ENCODE measurements around the gene CAMTA1.

Gene CAMTA1

DNA sequence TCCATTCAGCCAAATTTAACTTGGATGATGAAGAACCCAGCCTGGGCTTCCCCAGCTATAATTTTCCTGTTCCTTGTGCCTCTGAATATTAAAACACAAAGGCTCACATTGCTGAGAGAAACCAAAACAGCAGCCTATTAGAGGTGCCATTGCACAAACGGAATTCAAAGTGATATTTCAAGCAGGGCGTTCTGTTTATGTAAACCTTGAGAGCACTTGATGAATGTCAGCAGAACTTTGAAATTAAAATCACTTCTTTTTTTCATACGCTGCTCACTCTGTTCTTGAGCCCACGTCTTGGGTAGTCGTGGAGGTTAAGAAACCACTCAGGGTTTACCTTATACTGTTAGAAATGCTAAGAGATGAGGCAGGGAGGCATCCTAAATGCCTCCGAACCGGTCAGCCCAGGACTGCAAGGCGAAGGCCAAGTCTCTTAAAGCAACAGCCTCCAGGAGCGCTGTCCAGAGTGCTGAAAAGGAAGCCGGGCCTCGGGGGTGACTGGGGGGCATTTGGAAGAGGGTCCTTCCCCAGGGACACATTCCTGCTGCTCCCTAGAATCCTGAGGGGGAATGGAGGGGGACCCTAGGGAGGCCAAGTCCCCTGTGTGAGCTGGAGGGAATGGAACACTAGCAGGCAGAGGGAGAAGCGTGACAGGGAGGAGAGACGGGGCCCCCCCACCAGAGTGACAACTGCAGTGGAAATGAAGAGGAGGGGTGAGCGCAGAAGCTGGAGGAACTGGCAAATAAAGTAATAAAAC is 831.0 kb downstream of the CAMTA1 start:
- DNase-seq (ENCODE audit: low read depth): no peak

DNA sequence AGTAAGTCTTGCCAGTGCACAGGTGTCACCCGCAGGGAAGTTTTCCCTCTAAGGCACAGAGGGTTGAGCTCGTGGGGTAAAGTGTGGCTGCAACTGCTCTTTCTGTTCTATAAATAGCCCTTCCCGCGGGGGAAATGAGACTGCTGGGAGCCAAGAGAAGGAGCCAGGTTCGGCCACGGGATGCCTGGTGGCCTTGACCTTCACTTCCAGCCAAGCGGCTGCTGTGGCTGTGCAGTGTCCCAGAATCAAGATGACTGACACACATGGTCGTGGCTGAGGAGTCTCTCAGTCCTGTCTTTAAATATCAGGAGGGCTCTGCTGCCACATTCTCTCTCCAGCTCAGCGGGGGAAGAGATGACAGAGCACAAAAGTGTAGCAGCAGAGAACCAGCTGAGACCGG is 831.7 kb downstream of the CAMTA1 start:
- no peak for DNase-seq (ENCODE audit: low read depth)

DNA sequence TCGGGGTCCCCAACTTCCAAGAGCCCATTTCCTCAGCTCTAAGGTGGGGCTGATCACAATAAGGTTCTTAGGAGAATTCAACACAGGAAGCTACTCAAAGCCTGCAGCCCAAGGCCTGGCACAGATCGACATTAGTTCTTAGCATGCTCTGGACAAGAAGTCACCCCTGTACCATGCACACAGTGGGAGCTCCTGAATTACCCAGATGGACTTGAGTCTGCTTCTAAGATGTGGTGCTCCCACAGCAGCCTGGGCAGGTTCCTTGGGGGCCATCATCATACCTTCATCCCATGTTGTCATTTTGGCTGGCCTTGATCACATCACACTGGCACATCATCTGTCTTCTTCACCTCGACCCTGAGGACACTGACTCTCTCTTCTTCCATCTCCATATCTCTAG is 832.6 kb downstream of the CAMTA1 start:
- DNase-seq (ENCODE audit: low read depth): no peak

DNA sequence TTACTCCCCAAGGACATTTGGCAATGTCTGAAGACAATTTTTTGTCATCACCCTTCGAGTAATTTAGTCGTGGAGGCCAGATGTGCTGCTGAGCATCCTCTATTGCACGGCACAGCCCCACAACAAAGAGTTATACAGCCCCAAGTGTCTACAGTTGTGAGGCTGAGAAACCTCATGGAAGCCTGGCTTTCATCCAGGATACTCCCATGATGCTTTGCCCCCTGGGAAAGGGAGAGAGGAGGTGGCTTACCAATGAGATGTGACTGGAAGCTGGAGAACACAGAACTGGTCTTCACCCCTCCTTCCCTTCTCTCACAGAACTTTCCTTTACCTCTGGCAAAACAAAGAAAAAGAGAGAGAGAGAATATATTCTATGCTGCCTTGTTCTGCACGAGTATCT is 834.9 kb downstream of the CAMTA1 start:
- DNase-seq (ENCODE audit: low read depth): no peak

DNA sequence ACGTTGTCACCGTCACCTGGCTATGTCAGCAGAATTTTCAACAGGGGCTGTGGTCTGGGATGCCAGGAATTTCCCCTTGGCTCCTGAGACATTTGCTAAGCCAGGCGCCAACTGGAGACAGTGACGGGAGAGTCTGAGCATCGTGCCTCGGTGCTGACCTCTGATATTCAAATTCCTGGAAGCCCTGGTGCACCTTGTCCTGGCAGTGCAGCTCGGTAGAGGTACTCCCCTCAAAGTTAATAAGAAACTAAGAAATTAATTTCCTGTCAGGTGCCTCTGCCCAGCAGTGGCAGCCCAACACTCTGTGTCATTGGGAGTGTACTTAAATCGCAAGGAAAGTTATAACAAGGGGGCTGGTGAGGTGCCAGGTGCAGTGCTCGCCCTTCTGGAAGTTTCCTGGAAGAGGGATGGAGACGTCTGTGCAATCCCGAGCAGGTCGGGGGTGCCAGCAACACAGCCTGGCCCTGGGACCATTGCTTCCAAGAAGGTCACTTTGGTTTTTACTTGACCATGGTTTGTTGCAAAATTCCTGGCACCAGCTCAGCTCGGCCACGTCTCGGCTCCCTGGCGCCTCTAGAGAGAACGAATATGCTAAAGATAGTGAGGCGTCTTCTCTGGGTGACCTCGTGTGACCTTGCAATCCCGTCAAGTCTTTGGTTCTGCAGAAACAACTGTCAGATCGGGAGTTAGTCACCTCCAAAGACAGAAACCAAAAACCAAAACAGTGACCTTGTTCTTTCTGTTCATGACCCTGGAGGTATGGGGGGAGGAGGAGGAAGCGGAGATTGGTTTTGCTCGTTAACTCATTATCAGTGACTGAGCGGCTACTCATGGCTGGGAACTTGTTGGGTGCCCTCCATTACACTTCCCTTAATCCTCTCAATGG is 836.3 kb downstream of the CAMTA1 start:
- no peak for DNase-seq (ENCODE audit: low read depth)

DNA sequence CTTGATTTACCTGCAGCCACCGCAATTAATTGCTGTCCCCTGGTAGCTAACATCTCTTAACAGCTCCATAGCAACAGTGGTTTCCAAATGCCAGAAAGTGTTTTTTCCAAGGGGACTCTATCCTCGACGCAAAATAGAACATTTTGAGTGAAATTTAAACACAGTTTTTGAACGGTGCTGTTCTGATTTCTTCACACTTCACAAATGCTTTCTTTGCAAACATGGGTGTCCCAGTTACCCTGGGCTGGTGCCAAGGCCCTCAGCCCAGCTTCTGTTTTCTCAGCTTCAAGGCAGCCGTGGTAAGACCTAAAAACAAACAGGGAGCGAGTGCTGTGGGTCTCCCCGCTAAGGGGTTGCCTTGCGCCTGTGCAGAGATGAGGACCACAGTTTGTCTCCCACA is 838.6 kb downstream of the CAMTA1 start:
- no peak for DNase-seq (ENCODE audit: low read depth)

DNA sequence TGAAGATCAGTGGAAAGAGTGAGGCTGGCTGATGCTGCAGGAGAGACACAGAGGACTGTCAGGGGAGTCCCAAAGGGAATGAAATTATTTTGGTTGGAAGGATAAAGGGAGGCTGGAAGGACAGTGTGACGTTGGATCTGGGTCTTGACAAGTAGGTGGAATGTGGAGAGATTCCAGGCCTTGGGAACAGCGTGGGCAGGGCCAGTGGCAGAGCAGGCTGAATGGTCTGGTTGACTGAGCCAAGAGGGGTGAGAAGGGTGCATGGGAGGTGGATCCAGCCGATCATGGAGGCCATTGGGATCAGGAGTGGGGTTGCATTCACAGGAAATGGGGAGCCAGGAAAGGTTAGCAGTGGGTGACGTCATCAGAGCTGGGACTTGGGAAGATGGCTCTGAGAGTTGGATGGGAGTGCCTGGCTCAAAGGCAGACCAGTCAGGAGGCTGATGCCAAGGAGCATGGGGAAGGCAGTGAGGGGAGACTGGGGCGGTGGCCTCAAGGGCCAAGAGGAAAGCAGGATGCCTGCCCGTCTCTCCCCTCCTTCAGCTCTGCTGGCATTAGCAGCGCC is 839.6 kb downstream of the CAMTA1 start:
- DNase-seq (ENCODE audit: low read depth): no peak

DNA sequence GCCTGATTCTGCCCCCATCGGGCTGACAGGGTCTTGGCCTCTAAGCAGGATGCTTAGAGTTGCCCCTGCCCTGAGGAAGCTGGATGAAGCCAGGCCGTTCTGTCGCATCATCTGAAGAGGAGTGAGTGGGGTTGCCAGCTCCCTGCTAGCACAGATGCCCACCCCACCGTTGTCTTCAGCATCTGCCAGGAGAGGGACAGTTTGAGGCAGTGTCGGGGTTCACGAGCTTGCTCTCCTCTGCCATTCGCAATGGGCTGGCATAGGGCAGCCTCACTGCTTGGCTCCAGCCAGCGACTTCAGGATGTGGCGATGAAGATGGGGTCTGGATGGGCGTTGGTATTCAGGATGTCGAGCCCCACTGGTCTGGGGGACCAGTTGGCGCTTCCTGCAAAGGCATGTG is 840.1 kb downstream of the CAMTA1 start:
- DNase-seq (ENCODE audit: low read depth): no peak

DNA sequence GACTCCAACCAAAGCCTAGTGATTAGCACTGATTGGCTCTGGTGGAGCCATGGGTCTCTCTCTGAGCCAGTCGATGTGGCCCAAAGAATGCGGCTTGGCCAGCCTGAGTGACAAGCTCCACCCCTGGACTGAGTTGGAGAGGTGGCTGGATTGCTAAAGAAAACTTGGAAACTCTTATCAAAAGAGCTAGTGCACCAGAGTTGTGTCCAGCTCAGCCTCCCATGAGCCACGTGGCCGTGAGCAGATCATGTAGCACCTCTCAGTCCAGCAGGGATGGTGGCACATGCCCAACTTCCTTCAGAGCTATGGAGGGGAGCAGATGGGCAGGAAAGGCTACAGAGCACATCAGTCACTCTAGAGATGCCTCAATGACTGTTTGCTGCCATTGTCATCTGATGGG is 843.0 kb downstream of the CAMTA1 start:
- no peak for DNase-seq (ENCODE audit: low read depth)

DNA sequence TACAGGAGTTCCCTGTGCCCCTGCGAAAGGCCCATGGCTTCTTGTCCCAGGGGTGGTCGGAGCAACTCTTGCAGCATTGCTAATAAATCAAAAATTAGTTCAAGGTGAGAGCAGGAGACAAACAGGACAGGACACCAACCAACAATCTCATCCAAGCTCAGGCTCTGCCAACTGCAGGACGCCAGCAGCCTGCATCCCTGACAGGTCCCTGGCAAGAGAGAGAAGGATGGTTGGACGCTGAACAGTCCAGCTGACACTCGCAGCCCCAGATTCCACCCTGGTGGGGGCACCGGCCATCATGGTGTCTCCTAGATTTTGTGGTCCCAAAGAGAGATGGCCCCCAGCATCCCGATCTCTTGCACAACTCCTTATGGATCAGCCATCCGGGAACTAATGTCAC is 843.8 kb downstream of the CAMTA1 start:
- DNase-seq (ENCODE audit: low read depth): no peak

DNA sequence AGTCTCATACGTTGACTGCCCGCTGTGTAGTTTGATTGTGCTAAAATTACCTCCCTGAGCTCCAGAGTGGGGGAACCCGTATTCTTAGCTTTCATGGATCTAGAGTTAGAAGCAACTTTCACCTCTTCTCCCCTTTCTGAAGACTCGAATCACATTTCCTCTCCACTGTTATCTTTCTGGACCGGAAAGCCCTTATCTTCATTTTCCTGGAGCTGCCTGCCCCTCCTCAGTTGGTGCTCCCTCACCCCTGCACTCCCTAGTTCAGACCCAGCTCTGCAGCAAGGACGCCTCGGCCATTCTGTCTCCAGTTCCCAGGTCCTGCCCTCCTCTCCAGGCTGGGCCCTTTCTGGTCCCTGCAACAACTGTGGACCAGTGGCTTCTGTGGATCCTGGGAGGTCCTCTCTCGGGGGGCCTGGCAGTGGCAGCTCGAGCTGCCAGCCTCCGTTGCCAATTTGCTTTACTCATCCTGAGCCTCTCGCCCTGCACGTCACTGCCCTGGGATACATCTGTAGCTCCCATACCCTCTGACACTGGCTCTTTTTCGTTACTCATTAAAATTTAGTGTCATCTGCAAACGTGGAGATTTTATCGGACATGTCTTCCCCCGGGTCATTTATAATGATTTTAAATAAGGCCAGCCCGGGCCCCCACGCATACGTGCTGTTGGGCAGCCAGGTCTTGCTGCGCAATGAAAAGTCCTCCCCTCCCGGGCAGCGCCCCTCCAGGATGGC is 844.4 kb downstream of the CAMTA1 start:
- DNase-seq (ENCODE audit: low read depth): no peak

DNA sequence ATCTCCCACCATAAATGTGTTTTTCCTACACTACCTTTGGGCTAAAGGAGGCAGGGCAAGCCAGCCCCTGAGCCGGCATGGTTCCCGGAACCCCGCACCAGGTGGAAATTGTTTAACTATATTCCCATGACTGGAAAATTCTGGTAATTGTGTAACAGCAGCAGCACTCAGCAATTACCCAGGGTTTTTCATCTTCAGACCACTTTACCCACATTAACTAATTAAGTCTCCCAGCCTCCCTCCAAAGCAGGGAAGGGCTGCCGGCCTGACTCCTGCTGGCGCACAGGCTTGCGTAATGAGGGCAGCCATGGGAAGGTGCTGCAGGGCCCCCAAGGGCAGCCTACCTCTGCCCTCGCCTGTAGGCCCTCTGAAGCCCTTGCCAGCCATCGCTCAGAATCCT is 845.1 kb downstream of the CAMTA1 start:
- DNase-seq (ENCODE audit: low read depth): no peak

DNA sequence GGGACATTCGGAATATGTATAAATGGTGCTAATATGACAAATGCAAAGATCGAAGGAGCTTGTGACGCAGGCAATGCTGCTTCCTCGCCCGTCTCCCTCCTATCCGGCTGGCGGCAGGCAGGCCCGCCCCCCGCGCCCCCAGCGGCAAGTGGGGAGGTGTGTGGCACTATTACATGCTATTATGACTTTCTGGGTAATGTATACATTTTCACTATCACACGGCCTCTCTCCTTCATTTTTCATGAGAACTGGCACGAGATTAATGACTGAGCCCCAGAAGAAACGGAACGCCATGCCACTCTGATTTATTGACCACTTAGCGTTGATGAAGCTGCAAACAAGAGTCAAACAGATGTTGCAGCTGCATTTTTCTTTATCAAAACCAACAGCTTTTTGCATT is 846.9 kb downstream of the CAMTA1 start:
- no peak for DNase-seq (ENCODE audit: low read depth)

DNA sequence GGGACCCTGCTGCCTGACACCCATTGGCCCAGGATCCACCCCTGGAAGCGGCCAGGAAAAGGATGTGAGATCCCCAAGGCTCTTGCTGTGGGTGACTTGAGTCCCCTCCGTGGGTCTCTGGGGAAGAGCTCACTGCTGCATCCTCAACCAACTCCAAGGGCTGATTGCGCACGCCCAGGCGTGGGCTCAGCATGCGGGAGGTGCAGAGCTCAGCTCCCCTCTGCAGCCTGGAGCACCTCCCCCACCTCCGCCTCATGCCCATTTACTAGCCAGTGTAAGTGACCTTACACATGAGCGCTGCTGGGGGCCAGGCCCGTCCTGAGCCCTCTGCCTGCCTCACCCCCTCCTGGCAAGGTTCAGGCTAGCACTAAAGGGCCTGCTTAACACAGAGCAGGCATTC is 847.4 kb downstream of the CAMTA1 start:
- no peak for DNase-seq (ENCODE audit: low read depth)

DNA sequence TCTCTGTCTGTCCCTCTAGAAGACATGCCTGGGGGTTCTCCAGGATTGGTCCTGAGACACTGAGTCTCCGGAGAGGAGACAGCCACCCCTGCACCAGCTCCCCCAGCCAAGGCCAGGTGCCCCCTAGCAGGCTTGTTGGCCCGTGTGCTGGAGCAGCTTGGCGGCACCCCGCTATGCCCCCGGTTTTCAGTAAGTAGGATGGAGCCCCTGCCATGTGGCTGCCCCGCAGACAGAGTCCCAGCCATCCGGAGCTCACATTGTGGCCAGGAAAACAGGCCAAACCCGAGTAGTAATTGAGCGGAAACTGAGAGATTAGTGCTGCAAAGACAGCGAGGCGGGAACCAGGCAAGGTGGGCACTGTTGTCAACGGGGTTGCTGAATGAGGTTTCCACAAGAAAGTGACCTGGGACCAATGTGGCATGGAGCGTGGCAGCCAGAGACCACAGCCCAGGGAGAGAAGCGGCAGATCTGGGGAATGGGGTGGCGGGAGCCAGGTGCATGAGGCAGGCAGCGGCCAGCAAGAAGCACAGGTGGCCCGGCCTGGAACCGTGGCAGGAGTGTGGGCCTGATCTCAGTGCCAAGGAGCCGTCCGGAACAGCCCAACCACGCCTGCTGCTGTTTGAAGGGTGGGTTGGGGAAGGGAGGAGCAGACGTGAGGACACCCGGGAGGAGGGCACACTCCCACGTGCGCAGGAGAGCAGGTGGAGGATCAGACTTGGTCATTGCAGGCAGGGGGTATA is 848.4 kb downstream of the CAMTA1 start:
- DNase-seq (ENCODE audit: low read depth): no peak

DNA sequence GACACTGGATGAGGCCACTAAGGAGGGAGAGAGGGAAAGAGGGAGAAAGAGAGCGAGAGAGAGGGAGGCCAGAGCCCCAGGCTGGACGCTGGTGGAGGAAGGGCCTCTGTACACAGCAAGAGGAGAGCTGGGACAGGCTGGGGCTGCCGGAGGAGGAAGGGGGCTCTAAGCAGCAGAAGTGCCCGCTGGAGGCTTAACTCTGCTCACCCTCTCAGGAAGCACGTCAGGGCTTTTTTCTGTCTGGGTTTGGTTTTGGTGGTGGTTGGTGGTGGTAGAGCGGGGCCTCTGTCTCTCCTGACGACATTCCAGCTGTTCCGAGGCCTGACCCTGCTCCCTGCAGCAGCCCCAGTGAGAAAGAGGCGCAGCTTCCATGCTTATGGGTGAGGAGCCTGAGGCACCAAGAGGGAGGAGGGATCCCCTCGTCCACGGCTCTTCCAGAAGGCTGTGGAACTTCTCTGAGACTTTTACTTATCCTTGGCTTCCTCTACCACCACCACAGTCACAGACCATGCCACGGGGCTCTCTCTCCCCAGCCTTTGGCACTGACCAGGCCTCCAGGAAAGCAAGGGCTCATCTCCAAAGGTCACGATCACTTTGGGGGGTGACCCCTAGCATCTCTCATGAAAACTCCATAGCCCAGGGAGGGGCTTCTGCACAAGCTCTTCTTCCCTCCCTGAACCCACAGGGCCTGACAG is 849.4 kb downstream of the CAMTA1 start:
- DNase-seq (ENCODE audit: low read depth): no peak

DNA sequence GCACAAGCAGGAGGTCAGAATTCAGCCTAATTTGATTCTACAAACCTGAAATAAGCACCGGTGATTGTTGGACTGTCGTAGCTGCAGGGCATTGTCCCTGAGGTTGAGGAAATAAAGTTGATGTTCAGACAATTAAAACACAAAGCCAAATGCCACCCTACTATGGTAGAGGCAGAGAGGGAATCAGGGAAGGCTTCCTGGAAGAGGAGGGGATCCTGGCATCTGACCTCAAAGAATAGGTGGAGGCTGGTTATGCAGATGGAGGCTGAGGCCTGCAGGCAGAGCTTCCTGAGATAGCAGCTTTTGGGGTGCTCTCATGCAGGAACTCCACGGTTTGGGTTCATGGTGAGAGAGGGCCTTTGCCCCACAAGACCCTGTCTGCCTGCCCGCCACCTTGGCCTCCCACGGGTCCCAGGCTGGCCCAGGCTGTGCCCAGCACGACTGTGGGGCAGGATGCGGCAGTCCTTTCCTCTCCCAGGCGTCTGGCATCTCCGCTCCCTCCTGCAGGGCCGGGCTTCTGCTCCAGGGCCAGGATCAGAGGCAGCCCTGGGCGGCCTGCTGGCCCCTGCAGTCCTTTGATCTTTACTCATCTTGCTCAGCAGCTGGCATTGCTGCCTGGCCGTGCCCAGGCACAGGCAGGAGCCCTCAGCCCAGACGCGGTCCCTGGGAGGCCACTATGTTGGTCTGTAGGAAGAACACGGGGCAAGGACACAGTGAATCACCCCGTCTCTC is 851.7 kb downstream of the CAMTA1 start:
- DNase-seq (ENCODE audit: low read depth): no peak

DNA sequence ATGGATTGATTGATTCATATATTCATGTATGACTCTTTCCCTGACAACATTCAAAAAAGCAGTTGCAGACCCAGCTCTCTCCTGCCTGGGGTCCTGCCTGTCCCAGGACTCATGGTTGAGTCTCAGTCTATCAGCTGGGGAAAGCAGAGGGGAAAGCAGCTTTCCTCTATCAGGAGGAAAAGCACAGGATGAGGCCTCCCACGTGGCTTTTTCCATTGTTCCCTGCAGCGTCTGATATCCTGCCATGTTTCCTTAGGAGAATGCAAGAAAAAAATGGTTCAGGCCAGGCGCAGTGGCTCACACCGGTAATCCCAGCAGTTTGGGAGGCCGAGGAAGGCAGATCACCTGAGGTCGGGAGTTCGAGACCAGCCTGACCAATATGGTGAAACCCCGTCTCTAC is 852.8 kb downstream of the CAMTA1 start:
- DNase-seq (ENCODE audit: low read depth): no peak

DNA sequence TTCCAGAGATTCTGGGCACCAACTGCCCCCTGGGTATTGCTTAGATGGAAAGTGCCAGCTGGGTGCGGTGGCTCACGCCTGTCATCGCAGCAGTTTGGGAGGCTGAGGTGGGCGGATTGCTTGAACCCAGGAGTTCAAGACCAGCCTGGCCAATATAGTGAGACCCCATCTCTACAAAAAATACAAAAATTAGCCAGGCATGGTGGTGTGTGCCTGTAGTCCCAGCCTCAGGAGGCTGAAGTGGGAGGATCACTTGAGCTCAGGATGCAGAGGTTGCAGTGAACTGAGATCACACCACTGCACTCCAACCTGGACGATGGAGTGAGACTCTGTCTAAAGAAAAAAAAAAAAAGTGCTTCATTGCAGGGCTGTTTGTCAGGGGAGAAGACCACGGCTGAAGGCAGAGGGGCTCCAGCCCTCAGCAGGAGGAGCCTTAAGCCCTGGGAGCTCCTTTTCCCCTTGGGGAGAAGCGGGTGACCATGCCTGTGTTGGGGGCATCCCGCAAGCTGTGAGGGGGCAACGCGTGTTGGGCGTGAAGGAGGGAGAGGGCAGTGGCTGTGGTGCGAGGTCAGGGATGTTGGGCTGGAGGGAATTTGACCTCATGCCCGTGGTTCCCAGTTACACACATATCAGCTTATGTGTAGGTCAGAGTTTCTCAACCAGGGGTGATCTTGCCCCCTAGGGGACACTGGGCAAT is 854.3 kb downstream of the CAMTA1 start:
- no peak for DNase-seq (ENCODE audit: low read depth)

DNA sequence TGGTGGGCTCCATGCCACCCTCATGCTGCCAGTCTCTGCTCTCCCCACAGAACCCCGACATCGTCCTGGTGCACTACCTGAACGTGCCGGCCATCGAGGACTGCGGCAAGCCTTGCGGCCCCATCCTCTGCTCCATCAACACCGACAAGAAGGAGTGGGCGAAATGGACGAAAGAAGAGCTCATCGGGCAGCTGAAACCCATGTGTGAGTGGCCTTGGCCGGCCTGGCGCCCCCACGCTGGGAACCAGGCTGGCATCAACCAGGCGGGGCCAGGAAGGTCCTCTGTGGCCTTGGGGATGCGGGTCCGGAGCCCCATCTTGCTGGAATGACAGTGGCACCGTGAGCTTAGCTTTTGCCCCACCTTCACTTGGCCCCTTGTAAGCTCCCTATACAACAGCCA is 855.1 kb downstream of the CAMTA1 start:
- DNase-seq (ENCODE audit: low read depth): no peak
